Ascending aorta (tissue), 2 donors: ENCODE data around the gene TRAF3IP1. TPM values are rescaled to one million over a fixed set of nuclear protein-coding genes. Genes with fewer than 3 reads are reported as not detected.

Experiments used
- DNase-seq, 2 donors: peaks; one replicate each; pipeline ENCODE4 v3.0.0-alpha.2; 2019; ENCODE audit warnings: low spot score in 2 of 2
- H3K27ac ChIP-seq, 2 donors: fragments of 200-600 bp; sonication (generic); one replicate each; pipeline ENCODE4 v1.5.1; 2016 to 2017; ENCODE audit warnings: mild to moderate bottlenecking in 1 of 2
- H3K27me3 ChIP-seq: fragments of 200-600 bp; sonication (generic); one replicate; pipeline ENCODE4 v1.5.1; 2017
- H3K36me3 ChIP-seq, 2 donors: fragments of 200-600 bp; sonication (generic); one replicate each; pipeline ENCODE4 v1.5.1; 2016
- H3K4me1 ChIP-seq, 2 donors: fragments of 200-600 bp; sonication (generic); one replicate each; pipeline ENCODE4 v1.5.1; 2016 to 2017; ENCODE audit warnings: mild to moderate bottlenecking in 1 of 2
- H3K4me3 ChIP-seq, 2 donors: fragments of 200-600 bp; sonication (generic); one replicate each; pipeline ENCODE4 v1.5.1; 2016 to 2017; ENCODE audit warnings: mild to moderate bottlenecking in 1 of 2
- H3K9me3 ChIP-seq, 2 donors: fragments of 200-600 bp; sonication (generic); one replicate each; pipeline ENCODE4 v1.5.1; 2016
- CTCF ChIP-seq, 3 experiments: fragments of 200-600 bp in 2 of 3; fragments of 450-650 bp in 1 of 3; sonication (generic) in 2 of 3; IDR thresholded peaks; one replicate each; pipeline ENCODE4 v1.5.1; 2016 to 2019; ENCODE audit warnings: antibody characterized with exemption in 3 of 3, mild to moderate bottlenecking in 1 of 3, moderate library complexity in 1 of 3
- intact Hi-C: fragments of 100-400 bp; cut with DNase I; formaldehyde crosslinking; loops from one replicate; pipeline ENCODE4 v1.15.1; 2023
- total RNA-seq: library from RNA; depleted of rRNA; stranded (reverse); fragments of >200 nt; gene quantifications from one replicate; pipeline ENCODE4 v1.1.0, GENCODE V29; 2016

Gene TRAF3IP1
- total RNA-seq, 1 donor from 2014 or later: 6.1 TPM

GRCh38 chr2:238418999-238419546 is 98.8 kb downstream of the TRAF3IP1 start:
- TF ChIP-seq CTCF (IDR thresholded peaks at IDR 0.05): no peak
- DNase-seq: no peak
- Histone ChIP-seq H3K4me1 (peaks cover 0 to 20% of the 10 kb centered on the region in 2 donors), H3K9me3 (no peaks in the 10 kb centered on the region), H3K4me3 (no peak overlapping the region), H3K36me3 (no peaks in the 10 kb centered on the region), H3K27ac (no peak overlapping the region), H3K27me3 (no peaks in the 10 kb centered on the region)
- intact Hi-C loops: no loop called here

GRCh38 chr2:238420442-238420841 is 100.1 kb downstream of the TRAF3IP1 start:
- H3K4me1 ChIP-seq: peaks cover 0 to 20% of the 10 kb centered on the region in 2 donors
- no peak for TF ChIP-seq CTCF (IDR thresholded peaks at IDR 0.05)
- no peak for DNase-seq
- H3K4me3 ChIP-seq: no peak overlapping the region
- intact Hi-C loops: no loop called here
- no peaks in the 10 kb centered on the region for H3K27me3 ChIP-seq
- H3K9me3 ChIP-seq: no peaks in the 10 kb centered on the region
- peak overlapping the region; percentile 69 to 70 for H3K27ac ChIP-seq
- H3K36me3 ChIP-seq: no peaks in the 10 kb centered on the region

- H3K9me3 ChIP-seq: no peaks in the 10 kb centered on the region
- no peak for DNase-seq
- H3K27ac ChIP-seq: peak overlapping the region; percentile 69 to 70
- H3K4me1 ChIP-seq: peaks cover 3 to 24% of the 10 kb centered on the region in 2 donors
- H3K4me3 ChIP-seq: no peak overlapping the region
- TF ChIP-seq CTCF (IDR thresholded peaks at IDR 0.05): no peak
- no peaks in the 10 kb centered on the region for H3K27me3 ChIP-seq
- no peaks in the 10 kb centered on the region for H3K36me3 ChIP-seq
- intact Hi-C loops: no loop called here
Measured at GRCh38 chr2:238420878-238421694, 100.8 kb downstream of the TRAF3IP1 start.

GRCh38 chr2:238421695-238422035 is 101.3 kb downstream of the TRAF3IP1 start:
- Histone ChIP-seq H3K27ac (peak overlapping the region in 1 of 2 donors; percentile 69), H3K36me3 (no peaks in the 10 kb centered on the region), H3K27me3 (no peaks in the 10 kb centered on the region), H3K4me3 (no peak overlapping the region), H3K4me1 (peaks cover 3 to 24% of the 10 kb centered on the region in 2 donors), H3K9me3 (no peaks in the 10 kb centered on the region)
- DNase-seq: no peak
- intact Hi-C loops: no loop called here
- no peak for TF ChIP-seq CTCF (IDR thresholded peaks at IDR 0.05)

GRCh38 chr2:238422285-238422684 is 102.0 kb downstream of the TRAF3IP1 start:
- Histone ChIP-seq H3K27ac (no peak overlapping the region), H3K9me3 (no peaks in the 10 kb centered on the region), H3K27me3 (no peaks in the 10 kb centered on the region), H3K4me3 (no peak overlapping the region), H3K4me1 (peaks cover 3 to 24% of the 10 kb centered on the region in 2 donors), H3K36me3 (no peaks in the 10 kb centered on the region)
- no peak for DNase-seq
- intact Hi-C loops: no loop called here
- TF ChIP-seq CTCF (IDR thresholded peaks at IDR 0.05): no peak
